Endothelial cell of umbilical vein (primary cell): ENCODE results near the gene RIOK3.

Experiments used
- CTCF ChIP-seq, 2 donors: IDR thresholded peaks; 1 replicate in 1 of 2; 2 replicates in 1 of 2; pipeline ENCODE4 v1.5.1; 2011; ENCODE audit warnings: low read length in 2 of 2, mild to moderate bottlenecking in 2 of 2, moderate library complexity in 2 of 2, control low read depth in 1 of 2, inconsistent platforms in 1 of 2, low read depth in 1 of 2; ENCODE audit not compliant: insufficient read depth in 1 of 2; ENCODE audit errors: extremely low read depth in 1 of 2
- EZH2 ChIP-seq: IDR thresholded peaks from 2 replicates; pipeline ENCODE4 v1.6.1; 2012; ENCODE audit warnings: borderline replicate concordance, low read depth, mild to moderate bottlenecking, moderate library complexity, low read length, inconsistent platforms; ENCODE audit not compliant: severe bottlenecking
- FOS ChIP-seq: IDR thresholded peaks from 2 replicates; pipeline ENCODE4 v1.6.1; 2011; ENCODE audit warnings: mild to moderate bottlenecking, low read length, moderate library complexity, borderline replicate concordance; ENCODE audit not compliant: insufficient read depth
- MAX ChIP-seq: IDR thresholded peaks from 2 replicates; pipeline ENCODE4 v1.6.1; 2011; ENCODE audit not compliant: insufficient read depth, insufficient read length
- POLR2A ChIP-seq: IDR thresholded peaks from 2 replicates; pipeline ENCODE4 v1.6.1; 2012; ENCODE audit warnings: low read depth, mild to moderate bottlenecking, control low read depth, low read length
- POLR2AphosphoS5 ChIP-seq: IDR thresholded peaks from 2 replicates; pipeline ENCODE4 v1.6.1; 2012; ENCODE audit warnings: low read depth, mild to moderate bottlenecking, control low read depth, low read length, moderate library complexity; ENCODE audit not compliant: insufficient read depth

- no peak for TF ChIP-seq EZH2
- TF ChIP-seq POLR2A: no peak
- no peak for TF ChIP-seq FOS
- no peak for TF ChIP-seq CTCF (IDR thresholded peaks at IDR 0.05; ENCODE audit: extremely low read depth in 1 of 2, insufficient read depth in 1 of 2, low read depth in 1 of 2, low read length in 2 of 2)
- no peak for TF ChIP-seq POLR2AphosphoS5
- no peak for TF ChIP-seq MAX
Observed at GRCh38 chr18:23501626-23502025, 48.5 kb downstream of the RIOK3 start.
